HepG2 (cell line): Measurements from ENCODE around the gene MSI2. TPM values are rescaled to one million over a fixed set of nuclear protein-coding genes. Genes with fewer than 3 reads are reported as not detected.

ENCODE experiments used
- BORCS8-MEF2B ChIP-seq: sonication (generic); formaldehyde crosslinking; IDR thresholded peaks from 2 replicates; pipeline ENCODE4 v1.8.0; 2022; ENCODE audit warnings: mild to moderate bottlenecking, missing genetic modification reagents
- CBFB ChIP-seq: sonication (generic); formaldehyde crosslinking; IDR thresholded peaks from 2 replicates; pipeline ENCODE4 v1.4.0; 2020; ENCODE audit warnings: missing genetic modification reagents
- FOXP1 ChIP-seq, 2 experiments: fragments of 450-650 bp in 1 of 2; IDR thresholded peaks; 2 replicates each; pipeline ENCODE4 v1.6.1; 2017 to 2018; ENCODE audit warnings: antibody characterized with exemption in 1 of 2
- GFI1 ChIP-seq: sonication (generic); formaldehyde crosslinking; IDR thresholded peaks from 2 replicates; pipeline ENCODE4 v1.5.0; 2020; ENCODE audit warnings: missing genetic modification reagents, mild to moderate bottlenecking, borderline replicate concordance
- HMG20A ChIP-seq: IDR thresholded peaks from 2 replicates; pipeline ENCODE4 v1.6.1; 2016; ENCODE audit warnings: borderline replicate concordance
- HOXA3 ChIP-seq: sonication (generic); formaldehyde crosslinking; IDR thresholded peaks from 2 replicates; pipeline ENCODE4 v1.5.0; 2020; ENCODE audit warnings: missing genetic modification reagents
- IKZF5 ChIP-seq: IDR thresholded peaks from 2 replicates; pipeline ENCODE4 v1.6.1; 2018; ENCODE audit warnings: missing genetic modification reagents, mild to moderate bottlenecking, missing compliant biosample characterization
- KMT2A ChIP-seq: sonication (generic); formaldehyde crosslinking; IDR thresholded peaks from 2 replicates; pipeline ENCODE4 v1.4.0; 2020; ENCODE audit warnings: missing genetic modification reagents
- MAF1 ChIP-seq: sonication (generic); formaldehyde crosslinking; IDR thresholded peaks from 2 replicates; pipeline ENCODE4 v1.5.0; 2020; ENCODE audit warnings: missing genetic modification reagents, borderline replicate concordance
- MAFK ChIP-seq, 2 experiments: IDR thresholded peaks in 1 of 2; conservative IDR thresholded peaks in 1 of 2; 2 replicates each; pipeline ENCODE4 v1.6.1; 2011; ENCODE audit warnings: improper control_type of control experiment in 2 of 2, low read length in 2 of 2
- MNT ChIP-seq: fragments of 450-650 bp; IDR thresholded peaks from 2 replicates; pipeline ENCODE4 v1.6.1; 2016
- MTF2 ChIP-seq: sonication (generic); formaldehyde crosslinking; IDR thresholded peaks from 2 replicates; pipeline ENCODE4 v1.5.0; 2020; ENCODE audit warnings: missing genetic modification reagents, borderline replicate concordance
- MYC ChIP-seq: sonication (generic); formaldehyde crosslinking; IDR thresholded peaks from 2 replicates; pipeline ENCODE4 v1.9.0; 2021; ENCODE audit warnings: missing genetic modification reagents, borderline replicate concordance
- NCOR1 ChIP-seq: fragments of 200-600 bp; sonication (generic); IDR thresholded peaks from 2 replicates; pipeline ENCODE4 v1.7.0; 2017; ENCODE audit warnings: antibody characterized with exemption, low read length, borderline replicate concordance
- NFYC ChIP-seq: IDR thresholded peaks from 2 replicates; pipeline ENCODE4 v1.6.1; 2016; ENCODE audit warnings: missing genetic modification reagents, missing compliant biosample characterization
- PATZ1 ChIP-seq: sonication (generic); formaldehyde crosslinking; IDR thresholded peaks from 2 replicates; pipeline ENCODE4 v1.4.0; 2020; ENCODE audit warnings: missing genetic modification reagents
- RBM22 ChIP-seq: fragments of 200-400 bp; formaldehyde crosslinking; optimal IDR thresholded peaks from 2 replicates; pipeline ENCODE3; 2017; ENCODE audit warnings: mild to moderate bottlenecking, low read length, moderate library complexity
- SKI ChIP-seq: fragments of 450-650 bp; IDR thresholded peaks from one replicate; pipeline ENCODE4 v1.6.1; 2018; ENCODE audit warnings: mild to moderate bottlenecking; ENCODE audit not compliant: partially characterized antibody
- SP5 ChIP-seq: IDR thresholded peaks from 2 replicates; pipeline ENCODE4 v1.6.1; 2016; ENCODE audit warnings: low read depth, borderline replicate concordance
- TBL1XR1 ChIP-seq: fragments of 150-350 bp; IDR thresholded peaks from 2 replicates; pipeline ENCODE4 v1.6.1; 2014; ENCODE audit warnings: borderline replicate concordance, low read length; ENCODE audit not compliant: partially characterized antibody
- ZEB1 ChIP-seq: IDR thresholded peaks from 2 replicates; pipeline ENCODE4 v1.6.1; 2012; ENCODE audit warnings: mild to moderate bottlenecking, low read depth, inconsistent platforms; ENCODE audit not compliant: insufficient replicate concordance
- ZNF224 ChIP-seq: sonication (generic); formaldehyde crosslinking; IDR thresholded peaks from 2 replicates; pipeline ENCODE4 v1.5.0; 2020; ENCODE audit warnings: mild to moderate bottlenecking, missing genetic modification reagents
- ZNF263 ChIP-seq: sonication (generic); formaldehyde crosslinking; IDR thresholded peaks from 2 replicates; pipeline ENCODE4 v1.4.0; 2020; ENCODE audit warnings: missing genetic modification reagents
- polyA plus RNA-seq, 8 experiments: library from polyadenylated mRNA; depleted of rRNA in 3 of 8; stranded (reverse) in 7 of 8; unstranded in 1 of 8; fragments of >200 nt; fragmentation: Illumina TruSeq in 4 of 8; extraction: Trizol in 4 of 8; gene quantifications; 2 replicates each; pipeline versions ENCODE4 v1.2.1 to v1.2.3, GENCODE V29; 2011 to 2016; ENCODE audit warnings: low read depth in 4 of 8, missing spikeins in 1 of 8, mixed read lengths in 1 of 8; ENCODE audit not compliant: insufficient read depth in 1 of 8
- total RNA-seq, 5 experiments: library from RNA; depleted of rRNA; stranded (reverse); fragments of >200 nt; fragmentation: Illumina TruSeq; extraction: Trizol; gene quantifications; 2 replicates each; pipeline ENCODE4 v1.2.3, GENCODE V29; 2016; ENCODE audit warnings: low read depth in 1 of 5
- TF ChIP-seq, protein P1 (sequence below): sonication (generic); formaldehyde crosslinking; IDR thresholded peaks from 2 replicates; pipeline ENCODE4 v1.8.1; 2023; ENCODE audit warnings: mild to moderate bottlenecking, moderate library complexity, missing genetic modification reagents

Gene MSI2
- total and polyA plus RNA-seq, 2 of the 13 experiments (the other 11 are each of a cell fraction or from before 2014, with no cell fraction given): 77.5 to 78.4 TPM

GRCh38 chr17:57609125-57609877, 353.0 kb downstream of the MSI2 start (continued):
- TF ChIP-seq RBM22 (peak; percentile 59), SKI (peak; percentile 94), NFYC (CRISPR knock-in tag) (peak; percentile 15; the same call in 1 of the 2 replicates), ZNF263 (CRISPR knock-in tag) (peak; percentile 53; the same call in 1 of the 2 replicates), MYC (CRISPR knock-in tag) (peak; percentile 41; the same call in 1 of the 2 replicates), ZEB1 (peak; percentile 91), MTF2 (CRISPR knock-in tag) (peak; percentile 89; the same call in 1 of the 2 replicates), MNT (no peak), HOXA3 (CRISPR knock-in tag) (peak; percentile 59; the same call in 1 of the 2 replicates), MAFK (conservative IDR thresholded peaks at IDR 0.05 in 1 of 2, IDR thresholded peaks at IDR 0.05 in 1 of 2; ENCODE audit: low read length in 2 of 2) (peak; percentile 55 to 74), ZNF224 (CRISPR knock-in tag) (peak; percentile 56; the same call in 1 of the 2 replicates), HMG20A (CRISPR knock-in tag) (peak; percentile 81; the same call in 1 of the 2 replicates), TBL1XR1 (peak; percentile 40), NCOR1 (peak; percentile 56; the same call in 1 of the 2 replicates), IKZF5 (CRISPR knock-in tag) (peak; percentile 97), GFI1 (CRISPR knock-in tag) (no peak), BORCS8-MEF2B (CRISPR knock-in tag) (peak; percentile 56; the same call in 1 of the 2 replicates), CBFB (CRISPR knock-in tag) (peak; percentile 47; the same call in 1 of the 2 replicates), SP5 (CRISPR knock-in tag) (no peak), PATZ1 (CRISPR knock-in tag) (peak; percentile 67; the same call in 1 of the 2 replicates), KMT2A (peak; percentile 62; the same call in 1 of the 2 replicates), FOXP1 (IDR thresholded peaks at IDR 0.05) (no peak), FOXP1 (CRISPR knock-in tag; IDR thresholded peaks at IDR 0.05) (peak; percentile 78), MAF1 (CRISPR knock-in tag) (no peak)
- TF ChIP-seq, protein P1, sequence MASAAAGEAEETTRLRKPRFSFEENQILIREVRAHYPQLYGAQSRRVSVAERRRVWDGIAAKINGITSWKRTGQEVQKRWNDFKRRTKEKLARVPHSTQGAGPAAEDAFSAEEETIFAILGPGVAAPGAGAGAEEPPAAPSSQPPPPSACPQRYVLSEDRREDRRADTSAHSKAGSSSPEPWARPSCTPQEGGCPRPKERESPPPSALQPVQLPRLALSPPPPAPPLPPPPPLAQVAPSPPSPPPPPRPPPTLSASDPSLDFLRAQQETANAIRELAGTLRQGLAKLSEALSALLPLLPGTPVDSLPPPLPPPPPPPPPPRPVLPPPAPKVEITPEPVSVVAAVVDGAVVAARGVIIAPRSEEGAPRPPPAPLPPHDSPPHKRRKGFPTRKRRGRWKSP: no peak
